Mesendoderm (in vitro differentiated cells): ENCODE results near the gene TUBA1C.
A peak's percentile ranks its signal among the peaks of the same experiment; 100 is the strongest.

Source experiments
- DNase-seq: peaks from one replicate; pipeline ENCODE4 v3.0.0; 2013
- H2AK5ac ChIP-seq: 2 replicates; pipeline ENCODE4 v1.6.1; 2013; ENCODE audit warnings: low read length, inconsistent platforms
- H2BK120ac ChIP-seq: 2 replicates; pipeline ENCODE4 v1.6.1; 2013; ENCODE audit warnings: low read depth, mild to moderate bottlenecking, low read length, moderate library complexity, mixed read lengths
- H2BK15ac ChIP-seq: replicated peaks from 2 replicates; pipeline ENCODE4 v1.6.1; 2013; ENCODE audit warnings: low read depth, mild to moderate bottlenecking, moderate library complexity
- H2BK5ac ChIP-seq: 2 replicates; pipeline ENCODE4 v1.6.1; 2013; ENCODE audit warnings: low read length, inconsistent platforms
- H3K18ac ChIP-seq: 2 replicates; pipeline ENCODE4 v1.6.1; 2013; ENCODE audit warnings: mild to moderate bottlenecking, low read length, mixed read lengths
- H3K23ac ChIP-seq: one replicate; pipeline ENCODE4 v1.6.1; 2013; ENCODE audit warnings: low read length
- H3K27ac ChIP-seq: 2 replicates; pipeline ENCODE4 v1.5.1; 2013; ENCODE audit warnings: low read depth, mild to moderate bottlenecking, inconsistent platforms, low read length, moderate library complexity
- H3K27me3 ChIP-seq: 2 replicates; pipeline ENCODE4 v1.6.1; 2013; ENCODE audit warnings: low read length, control low read depth, mild to moderate bottlenecking, inconsistent platforms; ENCODE audit not compliant: insufficient read depth, poor library complexity
- H3K36me3 ChIP-seq: 2 replicates; pipeline ENCODE4 v1.6.1; 2013; ENCODE audit warnings: low read length, inconsistent platforms; ENCODE audit not compliant: control insufficient read depth, insufficient read depth
- H3K4ac ChIP-seq: one replicate; pipeline ENCODE4 v1.6.1; 2013; ENCODE audit warnings: low read depth, mild to moderate bottlenecking, low read length, moderate library complexity
- H3K4me1 ChIP-seq: 2 replicates; pipeline ENCODE4 v1.6.1; 2013; ENCODE audit warnings: low read depth, low read length, inconsistent platforms; ENCODE audit not compliant: control insufficient read depth
- H3K4me2 ChIP-seq: 2 replicates; pipeline ENCODE4 v1.6.1; 2013; ENCODE audit warnings: low read length
- H3K4me3 ChIP-seq: 2 replicates; pipeline ENCODE4 v1.5.1; 2013; ENCODE audit warnings: mild to moderate bottlenecking, low read length
- H3K56ac ChIP-seq: one replicate; pipeline ENCODE4 v1.6.1; 2013; ENCODE audit warnings: low read length
- H3K79me1 ChIP-seq: 2 replicates; pipeline ENCODE4 v1.6.1; 2013; ENCODE audit warnings: low read length, inconsistent platforms
- H3K79me2 ChIP-seq: 2 replicates; pipeline ENCODE4 v1.6.1; 2013; ENCODE audit warnings: mild to moderate bottlenecking, low read length; ENCODE audit not compliant: control insufficient read depth, insufficient read depth
- H3K9ac ChIP-seq: 2 replicates; pipeline ENCODE4 v1.6.1; 2013; ENCODE audit warnings: low read length, inconsistent platforms
- H4K5ac ChIP-seq: one replicate; pipeline ENCODE4 v1.6.1; 2013; ENCODE audit warnings: low read length
- H4K8ac ChIP-seq: one replicate; pipeline ENCODE4 v1.6.1; 2013; ENCODE audit warnings: low read depth, mild to moderate bottlenecking, control low read depth, low read length, moderate library complexity
- WGBS: extraction: QIAGEN DNeasy Blood & Tissue Kit; methylation state at CpG from one replicate; pipeline ENCODE4 v1.1.7; 2013; ENCODE audit warnings: low lambda C conversion rate, missing lambda C conversion rate; ENCODE audit not compliant: insufficient coverage; ENCODE audit errors: extremely low coverage; 5-methylcytosine and 5-hydroxymethylcytosine counted together

The TUBA1C gene

GRCh38 chr12:49225576-49226166 lies 39.2 kb upstream of the TUBA1C start:
- no CpG with 5 or more reads among the region's 7 CpGs for WGBS
- peak; percentile 44 for DNase-seq
- H3K27ac ChIP-seq: no peak overlapping the region
- no peak overlapping the region for H3K4me3 ChIP-seq
- no peak overlapping the region for H3K4ac ChIP-seq
- no peaks in the 10 kb centered on the region for H3K79me2 ChIP-seq
- H3K79me1 ChIP-seq: no peaks in the 10 kb centered on the region
- H3K56ac ChIP-seq: no peak overlapping the region
- no peaks in the 10 kb centered on the region for H3K36me3 ChIP-seq
- H4K8ac ChIP-seq: no peak overlapping the region
- no peak overlapping the region for H3K23ac ChIP-seq
- H2BK5ac ChIP-seq: no peak overlapping the region
- no peak overlapping the region for H2BK15ac ChIP-seq
- H2AK5ac ChIP-seq: no peak overlapping the region
- H4K5ac ChIP-seq: no peak overlapping the region
- H3K18ac ChIP-seq: no peak overlapping the region
- H3K4me1 ChIP-seq: no peaks in the 10 kb centered on the region
- H3K27me3 ChIP-seq: no peaks in the 10 kb centered on the region
- H2BK120ac ChIP-seq: no peak overlapping the region
- H3K4me2 ChIP-seq: no peak overlapping the region
- no peak overlapping the region for H3K9ac ChIP-seq

- Histone ChIP-seq H3K18ac (no peak overlapping the region), H3K4ac (no peak overlapping the region), H3K9ac (no peak overlapping the region), H3K23ac (no peak overlapping the region), H3K79me1 (no peaks in the 10 kb centered on the region), H3K56ac (no peak overlapping the region), H3K79me2 (no peaks in the 10 kb centered on the region), H2BK120ac (no peak overlapping the region), H2BK15ac (no peak overlapping the region), H2AK5ac (no peak overlapping the region), H4K5ac (no peak overlapping the region), H3K4me1 (no peaks in the 10 kb centered on the region), H3K27ac (no peak overlapping the region), H3K27me3 (no peaks in the 10 kb centered on the region), H3K4me3 (no peak overlapping the region), H3K4me2 (no peak overlapping the region), H2BK5ac (no peak overlapping the region), H4K8ac (no peak overlapping the region), H3K36me3 (no peaks in the 10 kb centered on the region)
- DNase-seq: no peak
- WGBS: no CpG with 5 or more reads among the region's 3 CpGs
These were observed 37.2 kb upstream of the TUBA1C start for GRCh38 chr12:49227713-49228112.

GRCh38 chr12:49228653-49229052 lies 36.2 kb upstream of the TUBA1C start:
- no peak overlapping the region for H3K27ac ChIP-seq
- no peak overlapping the region for H3K9ac ChIP-seq
- H3K18ac ChIP-seq: no peak overlapping the region
- DNase-seq: peak; percentile 93
- WGBS: no CpG with 5 or more reads among the region's 3 CpGs
- no peak overlapping the region for H2AK5ac ChIP-seq
- H4K5ac ChIP-seq: no peak overlapping the region
- H2BK5ac ChIP-seq: no peak overlapping the region
- no peak overlapping the region for H3K4me3 ChIP-seq
- H4K8ac ChIP-seq: no peak overlapping the region
- H2BK120ac ChIP-seq: no peak overlapping the region
- H3K23ac ChIP-seq: no peak overlapping the region
- H3K27me3 ChIP-seq: no peaks in the 10 kb centered on the region
- no peak overlapping the region for H3K4ac ChIP-seq
- no peak overlapping the region for H3K56ac ChIP-seq
- no peaks in the 10 kb centered on the region for H3K79me1 ChIP-seq
- H2BK15ac ChIP-seq: no peak overlapping the region
- no peak overlapping the region for H3K4me2 ChIP-seq
- H3K79me2 ChIP-seq: no peaks in the 10 kb centered on the region
- H3K4me1 ChIP-seq: peaks cover 4% of the 10 kb centered on the region
- H3K36me3 ChIP-seq: no peaks in the 10 kb centered on the region

- Histone ChIP-seq H3K9ac (no peak overlapping the region), H3K56ac (no peak overlapping the region), H2BK5ac (no peak overlapping the region), H3K36me3 (no peaks in the 10 kb centered on the region), H3K27ac (no peak overlapping the region), H3K23ac (no peak overlapping the region), H3K27me3 (no peaks in the 10 kb centered on the region), H2AK5ac (no peak overlapping the region), H3K4me2 (no peak overlapping the region), H2BK120ac (no peak overlapping the region), H2BK15ac (no peak overlapping the region), H3K79me1 (no peaks in the 10 kb centered on the region), H3K18ac (no peak overlapping the region), H4K8ac (no peak overlapping the region), H3K79me2 (no peaks in the 10 kb centered on the region), H3K4ac (no peak overlapping the region), H3K4me3 (no peak overlapping the region), H4K5ac (no peak overlapping the region), H3K4me1 (peaks cover 4% of the 10 kb centered on the region)
- no CpG with 5 or more reads among the region's 6 CpGs for WGBS
- DNase-seq: no peak
These were observed 34.6 kb upstream of the TUBA1C start for GRCh38 chr12:49230176-49230804.

GRCh38 chr12:49230805-49231194 lies 34.1 kb upstream of the TUBA1C start:
- Histone ChIP-seq H4K8ac (no peak overlapping the region), H3K79me1 (no peaks in the 10 kb centered on the region), H3K4me2 (no peak overlapping the region), H2BK120ac (no peak overlapping the region), H3K27ac (no peak overlapping the region), H3K56ac (no peak overlapping the region), H3K27me3 (no peaks in the 10 kb centered on the region), H3K4ac (no peak overlapping the region), H3K4me3 (no peak overlapping the region), H2BK15ac (no peak overlapping the region), H4K5ac (no peak overlapping the region), H3K9ac (no peak overlapping the region), H2AK5ac (no peak overlapping the region), H3K79me2 (no peaks in the 10 kb centered on the region), H3K18ac (no peak overlapping the region), H3K36me3 (no peaks in the 10 kb centered on the region), H3K4me1 (peaks cover 4% of the 10 kb centered on the region), H3K23ac (no peak overlapping the region), H2BK5ac (no peak overlapping the region)
- DNase-seq: no peak
- WGBS: no CpG with 5 or more reads among the region's 3 CpGs
